Endothelial cell of umbilical vein (primary cell): Measurements from ENCODE around the gene LPP.

Experiments used
- CTCF ChIP-seq, 2 donors: IDR thresholded peaks; 1 replicate in 1 of 2; 2 replicates in 1 of 2; pipeline ENCODE4 v1.5.1; 2011; ENCODE audit warnings: low read length in 2 of 2, mild to moderate bottlenecking in 2 of 2, moderate library complexity in 2 of 2, control low read depth in 1 of 2, inconsistent platforms in 1 of 2, low read depth in 1 of 2; ENCODE audit not compliant: insufficient read depth in 1 of 2; ENCODE audit errors: extremely low read depth in 1 of 2
- JUN ChIP-seq: IDR thresholded peaks from 2 replicates; pipeline ENCODE4 v1.6.1; 2011; ENCODE audit warnings: borderline replicate concordance, low read depth; ENCODE audit not compliant: insufficient read length, insufficient read depth
- MAX ChIP-seq: IDR thresholded peaks from 2 replicates; pipeline ENCODE4 v1.6.1; 2011; ENCODE audit not compliant: insufficient read depth, insufficient read length
- MYC ChIP-seq: IDR thresholded peaks from one replicate; pipeline ENCODE4 v1.6.1; 2011; ENCODE audit warnings: mild to moderate bottlenecking, low read depth, low read length
- POLR2A ChIP-seq: IDR thresholded peaks from 2 replicates; pipeline ENCODE4 v1.6.1; 2012; ENCODE audit warnings: low read depth, mild to moderate bottlenecking, control low read depth, low read length

GRCh38 chr3:188884299-188885043, 730.5 kb downstream of the LPP start:
- no peak for TF ChIP-seq CTCF (IDR thresholded peaks at IDR 0.05; ENCODE audit: extremely low read depth in 1 of 2, insufficient read depth in 1 of 2, low read depth in 1 of 2, low read length in 2 of 2)
- TF ChIP-seq MYC = peak; percentile 16
- peak; percentile 63 for TF ChIP-seq MAX
- peak; percentile 32 for TF ChIP-seq JUN
- TF ChIP-seq POLR2A = no peak
